Caco-2 (cell line): ENCODE data around the gene THBS2. TPM values are rescaled to one million over a fixed set of nuclear protein-coding genes. Genes with fewer than 3 reads are reported as not detected.

Source experiments
- BruUV-seq: library from RNA; stranded (reverse); fragments of 400-500 nt; replicated peaks from 2 replicates; lab custom pipeline; 2021; lab: Mats Ljungman, UMichigan
- CTCF ChIA-PET: fragments of 300-600 bp; sonication (Branson Sonifier 250); formaldehyde crosslinking; loops from one replicate; lab custom pipeline; 2022; ENCODE audit warnings: antibody characterized with exemption; lab: Charles Lee
- POLR2A ChIA-PET: fragments of 300-600 bp; sonication (Branson Sonifier 250); formaldehyde crosslinking; loops from one replicate; lab custom pipeline; 2022; ENCODE audit warnings: antibody characterized with exemption; lab: Charles Lee
- DNase-seq, 2 experiments: peaks; one replicate each; pipeline versions ENCODE4 v3.0.0 to v3.0.0-alpha.2; 2020 to 2022
- H3K27me3 ChIP-seq: replicated peaks from 2 replicates; pipeline ENCODE4 v1.6.0; 2011; ENCODE audit warnings: low read length; ENCODE audit not compliant: control insufficient read depth, insufficient read depth
- H3K36me3 ChIP-seq: 2 replicates; pipeline ENCODE4 v1.5.1; 2011; ENCODE audit warnings: low read length; ENCODE audit not compliant: control insufficient read depth, insufficient read depth
- H3K4me1 ChIP-seq: fragments of 250-450 bp; sonication (Bioruptor Pico); 2 replicates; pipeline ENCODE4 v1.5.1; 2020; ENCODE audit warnings: mild to moderate bottlenecking
- H3K4me3 ChIP-seq: 2 replicates; pipeline ENCODE4 v1.5.1; 2011; ENCODE audit warnings: low read depth, mild to moderate bottlenecking, control low read depth, low read length
- H3K9me3 ChIP-seq: fragments of 250-450 bp; sonication (Bioruptor Pico); 2 replicates; pipeline ENCODE4 v1.5.1; 2020; ENCODE audit warnings: mild to moderate bottlenecking, moderate library complexity
- H3K27ac Mint-ChIP-seq: one replicate; pipeline ENCODE4 v1.8.0; 2022; ENCODE audit warnings: mixed read lengths; ENCODE audit not compliant: unreplicated experiment
- H3K27me3 Mint-ChIP-seq: one replicate; pipeline ENCODE4 v1.8.0; 2022; ENCODE audit warnings: mixed read lengths; ENCODE audit not compliant: insufficient read depth, unreplicated experiment
- H3K36me3 Mint-ChIP-seq: one replicate; pipeline ENCODE4 v1.8.0; 2022; ENCODE audit warnings: mild to moderate bottlenecking, mixed read lengths; ENCODE audit not compliant: insufficient read depth, unreplicated experiment
- H3K4me1 Mint-ChIP-seq: one replicate; pipeline ENCODE4 v1.8.0; 2022; ENCODE audit warnings: low read depth, mixed read lengths; ENCODE audit not compliant: unreplicated experiment
- H3K4me3 Mint-ChIP-seq: one replicate; pipeline ENCODE4 v1.8.0; 2022; ENCODE audit warnings: mild to moderate bottlenecking, moderate library complexity, mixed read lengths; ENCODE audit not compliant: unreplicated experiment
- H3K9me3 Mint-ChIP-seq: one replicate; pipeline ENCODE4 v1.8.0; 2022; ENCODE audit warnings: mixed read lengths; ENCODE audit not compliant: unreplicated experiment
- intact Hi-C: fragments of 100-400 bp; cut with micrococcal nuclease; formaldehyde crosslinking; loops from one replicate; pipeline ENCODE4 v1.10.0; 2022; ENCODE audit not compliant: unreplicated experiment
- total RNA-seq: library from RNA; stranded (reverse); gene quantifications from 2 replicates; pipeline ENCODE4 v1.2.3, GENCODE V29; 2022
- TF ChIP-seq, protein P1 (sequence below), 2 experiments: fragments of 200-600 bp in 1 of 2; IDR thresholded peaks; 1 replicate in 1 of 2; 2 replicates in 1 of 2; pipeline versions ENCODE4 v1.5.1 to v1.8.0; 2011 to 2022; ENCODE audit warnings: antibody characterized with exemption in 1 of 2, control low read depth in 1 of 2, inconsistent platforms in 1 of 2, low read depth in 1 of 2, low read length in 1 of 2, mild to moderate bottlenecking in 1 of 2, moderate library complexity in 1 of 2; ENCODE audit not compliant: insufficient read depth in 1 of 2, severe bottlenecking in 1 of 2, unreplicated experiment in 1 of 2

The THBS2 gene
- total RNA-seq, 1 experiment from 2014 or later: 0.07 TPM

DNA sequence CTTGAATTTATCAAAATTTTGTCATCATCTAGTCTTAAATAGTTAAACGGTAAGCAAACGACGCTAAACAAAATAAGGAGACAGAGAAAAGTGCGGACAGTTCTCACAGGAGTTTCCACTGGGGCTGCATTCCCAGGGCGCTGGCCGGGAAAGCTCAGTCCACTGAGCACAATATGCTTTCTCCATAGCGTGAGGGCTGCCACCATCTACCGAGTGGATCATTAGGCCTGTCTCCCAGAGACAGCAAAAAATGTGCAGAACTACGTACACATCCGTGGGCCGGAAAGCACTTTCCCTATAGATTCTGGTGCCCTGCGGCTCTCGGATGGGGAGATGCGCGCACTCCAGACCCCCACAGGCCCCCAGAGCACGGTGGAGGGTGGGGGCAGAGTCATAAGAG is 84.9 kb downstream of the THBS2 start:
- no peaks in the 10 kb centered on the region for H3K9me3 Mint-ChIP-seq
- Histone ChIP-seq H3K4me3 (no peak overlapping the region), H3K4me1 (no peaks in the 10 kb centered on the region), H3K36me3 (no peaks in the 10 kb centered on the region), H3K27me3 (no peaks in the 10 kb centered on the region), H3K9me3 (no peaks in the 10 kb centered on the region)
- POLR2A ChIA-PET: no interaction called here
- H3K4me1 Mint-ChIP-seq: no peaks in the 10 kb centered on the region
- H3K27ac Mint-ChIP-seq: no peak overlapping the region
- intact Hi-C loops: no loop called here
- no TSS peak for BruUV-seq
- CTCF ChIA-PET: no interaction called here
- no peaks in the 10 kb centered on the region for H3K27me3 Mint-ChIP-seq
- TF ChIP-seq, protein P1, sequence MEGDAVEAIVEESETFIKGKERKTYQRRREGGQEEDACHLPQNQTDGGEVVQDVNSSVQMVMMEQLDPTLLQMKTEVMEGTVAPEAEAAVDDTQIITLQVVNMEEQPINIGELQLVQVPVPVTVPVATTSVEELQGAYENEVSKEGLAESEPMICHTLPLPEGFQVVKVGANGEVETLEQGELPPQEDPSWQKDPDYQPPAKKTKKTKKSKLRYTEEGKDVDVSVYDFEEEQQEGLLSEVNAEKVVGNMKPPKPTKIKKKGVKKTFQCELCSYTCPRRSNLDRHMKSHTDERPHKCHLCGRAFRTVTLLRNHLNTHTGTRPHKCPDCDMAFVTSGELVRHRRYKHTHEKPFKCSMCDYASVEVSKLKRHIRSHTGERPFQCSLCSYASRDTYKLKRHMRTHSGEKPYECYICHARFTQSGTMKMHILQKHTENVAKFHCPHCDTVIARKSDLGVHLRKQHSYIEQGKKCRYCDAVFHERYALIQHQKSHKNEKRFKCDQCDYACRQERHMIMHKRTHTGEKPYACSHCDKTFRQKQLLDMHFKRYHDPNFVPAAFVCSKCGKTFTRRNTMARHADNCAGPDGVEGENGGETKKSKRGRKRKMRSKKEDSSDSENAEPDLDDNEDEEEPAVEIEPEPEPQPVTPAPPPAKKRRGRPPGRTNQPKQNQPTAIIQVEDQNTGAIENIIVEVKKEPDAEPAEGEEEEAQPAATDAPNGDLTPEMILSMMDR (IDR thresholded peaks at IDR 0.05; ENCODE audit: insufficient read depth in 1 of 2, low read depth in 1 of 2, low read length in 1 of 2, severe bottlenecking in 1 of 2, unreplicated experiment in 1 of 2): no peak
- H3K36me3 Mint-ChIP-seq: no peaks in the 10 kb centered on the region
- H3K4me3 Mint-ChIP-seq: no peak overlapping the region
- no peak for DNase-seq

DNA sequence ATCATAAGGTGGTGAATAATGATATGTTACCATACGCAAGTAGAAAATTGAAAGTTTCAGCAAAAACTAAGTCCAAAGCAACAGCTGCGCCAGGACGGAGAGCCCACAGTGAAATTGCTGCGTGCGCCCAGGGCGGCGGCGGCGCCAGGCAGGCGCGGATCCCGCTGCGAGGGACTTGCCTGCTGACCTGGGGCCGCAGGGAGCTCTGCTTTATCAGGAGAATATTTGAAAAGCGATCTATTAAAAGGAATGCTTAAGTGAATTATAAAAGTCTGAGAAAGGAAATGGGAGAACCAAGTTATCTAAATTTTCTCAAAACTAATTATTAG is 85.4 kb downstream of the THBS2 start:
- Mint-ChIP-seq H3K27ac (no peak overlapping the region), H3K4me3 (no peak overlapping the region), H3K4me1 (no peaks in the 10 kb centered on the region), H3K9me3 (no peaks in the 10 kb centered on the region), H3K36me3 (no peaks in the 10 kb centered on the region), H3K27me3 (no peaks in the 10 kb centered on the region)
- ChIA-PET CTCF (no interaction called here), POLR2A (no interaction called here)
- BruUV-seq: no TSS peak
- Histone ChIP-seq H3K4me3 (no peak overlapping the region), H3K27me3 (no peaks in the 10 kb centered on the region), H3K36me3 (no peaks in the 10 kb centered on the region), H3K9me3 (no peaks in the 10 kb centered on the region), H3K4me1 (no peaks in the 10 kb centered on the region)
- intact Hi-C loops: no loop called here
- no peak for DNase-seq
- TF ChIP-seq, protein P1 (IDR thresholded peaks at IDR 0.05; ENCODE audit: insufficient read depth in 1 of 2, low read depth in 1 of 2, low read length in 1 of 2, severe bottlenecking in 1 of 2, unreplicated experiment in 1 of 2): no peak

DNA sequence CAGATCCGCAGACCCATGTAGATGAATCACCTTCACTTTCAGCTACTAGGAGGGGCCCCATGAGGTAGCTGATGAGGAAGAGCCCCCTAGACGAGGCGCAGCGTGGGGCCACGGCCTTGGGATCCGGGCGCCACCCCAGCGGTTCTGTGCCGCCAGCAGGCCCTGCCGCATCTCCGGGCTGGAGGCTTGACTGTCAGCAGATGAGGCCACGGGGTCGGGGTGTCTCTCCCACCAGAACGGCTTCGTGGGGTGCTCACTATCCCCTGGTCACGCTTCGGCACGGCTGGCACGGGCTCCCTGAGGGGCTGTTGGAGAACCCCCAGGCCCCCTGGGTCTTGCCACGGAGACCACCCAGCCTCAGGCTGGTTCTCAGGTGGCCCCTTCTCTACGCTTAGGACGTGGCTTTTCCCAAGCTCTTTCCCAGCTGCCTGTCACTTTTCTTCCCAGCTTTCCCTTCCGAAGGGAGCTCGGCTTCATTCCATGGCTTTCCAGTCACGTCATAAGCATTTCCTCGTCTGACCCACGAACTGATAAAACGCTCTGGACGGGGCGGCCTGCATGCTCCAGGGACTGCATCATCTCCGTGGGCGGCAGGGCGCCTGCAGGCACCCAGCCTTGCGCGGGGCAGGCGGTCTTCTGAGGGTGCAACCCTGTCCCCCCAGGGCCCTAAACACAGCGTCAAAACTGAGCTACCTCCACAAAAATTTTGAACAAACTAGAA is 85.9 kb downstream of the THBS2 start:
- Mint-ChIP-seq H3K9me3 (no peaks in the 10 kb centered on the region), H3K36me3 (no peaks in the 10 kb centered on the region), H3K4me1 (no peaks in the 10 kb centered on the region), H3K4me3 (no peak overlapping the region), H3K27me3 (no peaks in the 10 kb centered on the region), H3K27ac (no peak overlapping the region)
- TF ChIP-seq, protein P1 (IDR thresholded peaks at IDR 0.05; ENCODE audit: insufficient read depth in 1 of 2, low read depth in 1 of 2, low read length in 1 of 2, severe bottlenecking in 1 of 2, unreplicated experiment in 1 of 2): no peak
- Histone ChIP-seq H3K4me3 (no peak overlapping the region), H3K9me3 (no peaks in the 10 kb centered on the region), H3K4me1 (no peaks in the 10 kb centered on the region), H3K27me3 (no peaks in the 10 kb centered on the region), H3K36me3 (no peaks in the 10 kb centered on the region)
- intact Hi-C loops: no loop called here
- POLR2A ChIA-PET: no interaction called here
- no peak for DNase-seq
- no TSS peak for BruUV-seq
- CTCF ChIA-PET: no interaction called here
